Hepatocyte (in vitro differentiated cells): ENCODE data around the gene TAF1.

ENCODE experiments used
- CTCF ChIP-seq: fragments of 200-600 bp; sonication (generic); IDR thresholded peaks from 2 replicates; pipeline ENCODE4 v1.5.1; 2016; ENCODE audit warnings: antibody characterized with exemption, mild to moderate bottlenecking; ENCODE audit not compliant: poor library complexity
- EZH2 ChIP-seq: fragments of 200-600 bp; sonication (generic); IDR thresholded peaks from 2 replicates; pipeline ENCODE4 v1.6.1; 2016; ENCODE audit warnings: antibody characterized with exemption, mild to moderate bottlenecking, borderline replicate concordance
- EZH2phosphoT487 ChIP-seq: fragments of 200-600 bp; sonication (generic); IDR thresholded peaks from one replicate; pipeline ENCODE4 v1.6.1; 2018; ENCODE audit warnings: antibody characterized with exemption, mild to moderate bottlenecking, low read depth, moderate library complexity; ENCODE audit not compliant: unreplicated experiment, severe bottlenecking

GRCh38 chrX:71420686-71421085, 54.5 kb downstream of the TAF1 start:
- TF ChIP-seq CTCF (no peak), EZH2phosphoT487 (no peak), EZH2 (no peak)
